Kidney (tissue), 14 donors: ENCODE measurements around the gene USP49. TPM values are rescaled to one million over a fixed set of nuclear protein-coding genes. Genes with fewer than 3 reads are reported as not detected.

ENCODE experiments used
- DNase-seq, 5 donors: peaks; one replicate each; pipeline ENCODE4 v3.0.0-alpha.2; 2013 to 2020
- FAIRE-seq: peaks from 2 replicates; lab custom pipeline; 2012; peaks lifted over from hg19 to GRCh38; lab: Jason Lieb, UNC
- H3K27ac ChIP-seq, 2 donors: one replicate each; pipeline ENCODE4 v1.7.0; 2013; ENCODE audit warnings: low read depth in 2 of 2, low read length in 2 of 2, inconsistent platforms in 1 of 2
- H3K27me3 ChIP-seq: one replicate; pipeline ENCODE4 v1.7.1; 2013; ENCODE audit warnings: low read length, inconsistent platforms; ENCODE audit not compliant: control insufficient read depth, insufficient read depth
- H3K36me3 ChIP-seq, 3 donors: one replicate each; pipeline versions ENCODE4 v1.7.0 to v1.7.1; 2013; ENCODE audit warnings: low read length in 3 of 3, control low read depth in 1 of 3, inconsistent platforms in 1 of 3; ENCODE audit not compliant: insufficient read depth in 3 of 3, control insufficient read depth in 2 of 3
- H3K4me1 ChIP-seq, 3 donors: one replicate each; pipeline versions ENCODE4 v1.7.0 to v1.7.1; 2013; ENCODE audit warnings: low read length in 3 of 3, inconsistent platforms in 1 of 3, low read depth in 1 of 3; ENCODE audit not compliant: control insufficient read depth in 2 of 3, insufficient read depth in 2 of 3
- H3K4me3 ChIP-seq, 3 donors: one replicate each; pipeline versions ENCODE4 v1.7.0 to v1.8.1; 2013; ENCODE audit warnings: low read length in 3 of 3, control low read depth in 1 of 3, inconsistent platforms in 1 of 3
- H3K9ac ChIP-seq, 3 donors: one replicate each; pipeline versions ENCODE4 v1.7.0 to v1.7.1; 2013; ENCODE audit warnings: low read length in 3 of 3, control low read depth in 1 of 3, inconsistent platforms in 1 of 3
- H3K9me3 ChIP-seq, 3 donors: one replicate each; pipeline versions ENCODE4 v1.7.0 to v1.7.1; 2013; ENCODE audit warnings: low read length in 3 of 3, control low read depth in 1 of 3, inconsistent platforms in 1 of 3; ENCODE audit not compliant: control insufficient read depth in 2 of 3, insufficient read depth in 1 of 3
- intact Hi-C: fragments of 100-400 bp; cut with DNase I; formaldehyde crosslinking; loops from one replicate; pipeline ENCODE4 v1.11.1; 2022
- polyA plus RNA-seq: library from polyadenylated mRNA; stranded (reverse); fragments of 350-450 nt; fragmentation: Illumina TruSeq; extraction: RNeasy Lipid Tissue Mini Kit (QIAGEN cat#74804); gene quantifications from one replicate; pipeline ENCODE4 v1.2.3, GENCODE V29; 2014; ENCODE audit warnings: low read depth, low replicate concordance; ENCODE audit not compliant: insufficient read depth
- total RNA-seq: library from RNA; stranded (reverse); fragmentation: NEBNext Ultra II Directional; extraction: Animal tissue kit (Norgen Biotek cat#: 25700); gene quantifications from one replicate; pipeline ENCODE4 v1.2.1, GENCODE V29; 2021
- TF ChIP-seq, protein P1 (sequence below): IDR thresholded peaks from 3 replicates; pipeline ENCODE4 v1.5.1; 2012; ENCODE audit warnings: mild to moderate bottlenecking, moderate library complexity, borderline replicate concordance; ENCODE audit not compliant: insufficient read depth; ENCODE audit errors: extremely low read depth
- donor health status: control.
- donor health status: control.
- donor health status: control.
- donor health status: control.
- donor health status: control.
- donor health status: DM: yes; HTN: yes; CAD: no.
- donor health status: Normal renal cell carcinoma (clear cell type).

The USP49 gene
- total and polyA plus RNA-seq, 2 donors from 2014 or later: 1.1 to 3.4 TPM

DNA sequence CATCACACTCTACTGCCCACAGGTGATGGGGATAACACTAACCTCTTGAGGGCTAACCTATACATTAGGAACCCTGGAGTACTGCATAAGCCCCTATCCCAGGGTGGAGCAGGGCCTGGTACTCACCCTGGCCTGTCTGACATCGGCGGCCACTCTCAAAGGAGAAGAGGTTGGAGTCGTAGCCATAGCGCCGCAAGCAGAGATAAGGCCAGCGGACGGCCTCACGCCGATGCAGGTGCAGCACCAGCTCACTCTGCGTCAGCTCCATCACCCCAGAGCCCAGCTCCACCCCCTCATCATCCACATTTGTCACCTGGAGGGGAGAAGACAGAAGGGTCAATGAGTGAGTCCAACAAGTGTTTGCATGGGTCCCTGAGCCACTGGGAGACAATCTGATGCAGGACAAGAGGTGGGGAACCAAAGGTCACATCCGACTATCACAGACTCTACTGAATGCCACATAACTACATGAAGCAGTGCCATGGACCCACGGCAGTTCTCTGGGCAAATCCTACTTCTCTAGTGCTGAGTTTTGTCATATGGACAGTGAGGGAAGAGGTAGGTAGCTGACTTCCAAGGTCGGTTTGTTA lies 119.8 kb downstream of the USP49 start:
- peaks cover 0 to 5% (median 0%) of the 10 kb centered on the region in 3 donors for H3K4me1 ChIP-seq
- H3K9ac ChIP-seq: no peak overlapping the region
- H3K27ac ChIP-seq: no peak overlapping the region
- no peak overlapping the region for H3K4me3 ChIP-seq
- no peaks in the 10 kb centered on the region for H3K27me3 ChIP-seq
- H3K9me3 ChIP-seq: no peaks in the 10 kb centered on the region
- FAIRE-seq (no peak), DNase-seq (no peak)
- peaks cover 2 to 27% (median 25%) of the 10 kb centered on the region in 3 donors for H3K36me3 ChIP-seq
- intact Hi-C loops: no loop called here
- TF ChIP-seq, protein P1, sequence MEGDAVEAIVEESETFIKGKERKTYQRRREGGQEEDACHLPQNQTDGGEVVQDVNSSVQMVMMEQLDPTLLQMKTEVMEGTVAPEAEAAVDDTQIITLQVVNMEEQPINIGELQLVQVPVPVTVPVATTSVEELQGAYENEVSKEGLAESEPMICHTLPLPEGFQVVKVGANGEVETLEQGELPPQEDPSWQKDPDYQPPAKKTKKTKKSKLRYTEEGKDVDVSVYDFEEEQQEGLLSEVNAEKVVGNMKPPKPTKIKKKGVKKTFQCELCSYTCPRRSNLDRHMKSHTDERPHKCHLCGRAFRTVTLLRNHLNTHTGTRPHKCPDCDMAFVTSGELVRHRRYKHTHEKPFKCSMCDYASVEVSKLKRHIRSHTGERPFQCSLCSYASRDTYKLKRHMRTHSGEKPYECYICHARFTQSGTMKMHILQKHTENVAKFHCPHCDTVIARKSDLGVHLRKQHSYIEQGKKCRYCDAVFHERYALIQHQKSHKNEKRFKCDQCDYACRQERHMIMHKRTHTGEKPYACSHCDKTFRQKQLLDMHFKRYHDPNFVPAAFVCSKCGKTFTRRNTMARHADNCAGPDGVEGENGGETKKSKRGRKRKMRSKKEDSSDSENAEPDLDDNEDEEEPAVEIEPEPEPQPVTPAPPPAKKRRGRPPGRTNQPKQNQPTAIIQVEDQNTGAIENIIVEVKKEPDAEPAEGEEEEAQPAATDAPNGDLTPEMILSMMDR: no peak

- Histone ChIP-seq H3K4me1 (peaks cover 0 to 5% (median 0%) of the 10 kb centered on the region in 3 donors), H3K9ac (no peak overlapping the region), H3K27me3 (no peaks in the 10 kb centered on the region), H3K9me3 (no peaks in the 10 kb centered on the region), H3K4me3 (no peak overlapping the region), H3K36me3 (peaks cover 2 to 27% (median 27%) of the 10 kb centered on the region in 3 donors), H3K27ac (no peak overlapping the region)
- TF ChIP-seq, protein P1: no peak
- FAIRE-seq (no peak), DNase-seq (no peak)
- intact Hi-C loops: no loop called here
Observed at GRCh38 chr6:41774841-41775240, 120.3 kb downstream of the USP49 start.

GRCh38 chr6:41771058-41771983 lies 123.9 kb downstream of the USP49 start:
- TF ChIP-seq, protein P1: no peak
- FAIRE-seq: no peak
- no peak overlapping the region for H3K9ac ChIP-seq
- DNase-seq: no peak
- H3K4me1 ChIP-seq: peaks cover 0 to 6% (median 0%) of the 10 kb centered on the region in 3 donors
- H3K36me3 ChIP-seq: peaks cover 2 to 27% (median 25%) of the 10 kb centered on the region in 3 donors
- H3K4me3 ChIP-seq: no peak overlapping the region
- H3K9me3 ChIP-seq: no peaks in the 10 kb centered on the region
- H3K27me3 ChIP-seq: no peaks in the 10 kb centered on the region
- H3K27ac ChIP-seq: no peak overlapping the region
- intact Hi-C loops: no loop called here
